ENCODE results near the gene SPSB4.
"Not testable (repeated sequence)": the region's sequence is repeated elsewhere in the genome, so short reads cannot be mapped to it uniquely, and the experiment has no call there.

Gene SPSB4

DNA sequence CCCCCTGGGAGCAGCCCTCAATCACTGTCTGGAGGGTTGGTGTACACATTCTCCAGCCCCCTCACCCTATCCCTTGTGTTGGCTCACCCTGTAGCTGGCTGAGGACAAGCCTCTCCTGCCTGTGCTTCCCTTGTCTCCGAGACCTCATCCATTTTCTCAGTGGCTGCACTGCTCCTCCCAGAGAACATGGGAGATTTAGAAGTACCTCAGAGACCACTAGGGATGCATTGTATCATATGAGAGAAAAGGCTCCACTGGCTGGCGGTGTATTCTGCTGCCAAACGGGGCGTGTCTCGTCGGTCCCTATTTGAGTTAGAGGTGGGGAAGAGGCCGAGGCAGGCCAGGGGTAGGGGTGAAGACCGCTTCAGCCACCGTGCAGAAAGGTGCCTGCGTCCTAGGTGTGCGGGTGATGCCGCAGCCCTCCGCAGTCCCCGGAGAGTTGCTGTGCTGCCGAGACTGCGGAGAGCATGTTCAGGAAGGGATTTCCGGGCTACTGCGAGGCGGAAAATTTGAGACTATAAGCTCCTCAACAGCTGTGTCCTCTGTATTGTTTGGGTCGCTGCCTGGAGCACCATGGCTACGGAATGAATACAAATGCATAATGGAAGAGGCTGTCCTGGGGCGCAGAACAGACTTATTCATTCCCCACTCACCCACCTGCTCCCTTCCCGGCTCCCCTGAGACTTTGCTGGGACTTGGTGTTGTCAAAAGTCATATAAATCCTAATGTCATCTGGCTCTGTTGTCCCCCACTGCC lies 43.8 kb downstream of the SPSB4 start:
- DNase-seq (ENCODE audit: low spot score), result peak; percentile 36

GRCh38 chr3:141095546-141095937 lies 44.4 kb downstream of the SPSB4 start:
- no peak for DNase-seq (ENCODE audit: low spot score)

- DNase-seq (ENCODE audit: low spot score), result no peak
Observed at GRCh38 chr3:141096164-141096563, 45.0 kb downstream of the SPSB4 start.

DNA sequence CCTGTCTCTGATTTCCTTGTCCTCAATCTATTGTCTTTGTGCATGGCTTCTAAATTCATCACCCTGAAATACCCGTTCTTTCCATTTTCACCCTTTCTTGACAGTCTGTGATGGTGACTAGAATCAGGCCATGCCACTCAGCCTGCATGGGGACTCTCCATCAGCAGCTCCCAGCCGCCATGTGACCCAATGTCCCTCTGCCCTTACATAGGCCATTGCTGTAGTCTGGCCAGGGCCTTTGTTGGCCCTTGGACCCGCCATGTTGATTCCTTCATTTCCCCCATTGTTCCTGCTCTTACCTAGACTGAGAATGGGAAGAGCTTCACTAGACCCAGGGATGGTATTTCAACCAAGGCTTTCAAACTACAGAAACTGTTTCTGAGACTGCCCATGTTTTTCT lies 45.8 kb downstream of the SPSB4 start:
- no peak for DNase-seq (ENCODE audit: low spot score)

- DNase-seq (ENCODE audit: low spot score), result no peak
Observed at GRCh38 chr3:141100112-141100511, 49.0 kb downstream of the SPSB4 start.

GRCh38 chr3:141100531-141101320 lies 49.6 kb downstream of the SPSB4 start:
- DNase-seq (ENCODE audit: low spot score), result no peak

DNA sequence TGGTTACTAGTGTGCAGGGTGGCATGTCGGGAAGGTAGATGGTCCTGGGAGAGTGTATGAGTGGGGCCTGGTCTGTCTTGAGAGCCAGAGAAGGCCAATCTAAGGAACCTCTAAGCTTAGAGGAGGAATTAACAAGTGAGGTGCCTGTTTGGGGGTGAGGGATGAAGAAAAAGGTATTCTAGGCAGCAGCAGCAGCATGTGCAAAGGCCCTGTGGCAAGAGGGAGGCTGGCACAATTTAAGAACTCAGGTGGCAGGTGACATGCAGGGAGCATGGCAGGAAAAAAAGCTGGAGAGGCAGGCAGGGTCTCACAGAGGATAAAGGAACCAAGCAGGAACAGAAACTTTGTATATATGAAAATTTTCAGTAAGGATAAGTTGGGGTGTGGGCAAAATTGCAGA lies 51.2 kb downstream of the SPSB4 start:
- no peak for DNase-seq (ENCODE audit: low spot score)

DNA sequence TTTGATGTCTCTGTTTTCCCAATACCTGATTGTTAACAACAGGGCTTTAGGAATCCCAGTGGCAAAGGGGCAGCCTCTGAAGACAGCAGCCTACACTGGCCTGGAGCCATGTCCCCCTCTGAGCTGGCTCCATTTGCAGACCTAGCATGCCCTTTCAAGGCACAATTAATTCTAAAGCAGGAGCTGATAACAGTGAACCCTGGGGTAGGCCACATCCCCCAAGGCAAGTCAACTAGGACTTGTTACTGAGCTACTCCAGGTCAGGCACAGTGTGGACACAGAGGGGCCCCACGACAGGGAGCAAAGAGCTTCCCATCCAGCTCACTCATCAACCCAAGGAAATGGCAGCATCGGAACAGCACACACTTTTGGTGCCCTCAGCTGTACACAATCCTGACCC lies 51.9 kb downstream of the SPSB4 start:
- DNase-seq (ENCODE audit: low spot score), result no peak

- no peak for DNase-seq (ENCODE audit: low spot score)
Observed at GRCh38 chr3:141103503-141103902, 52.4 kb downstream of the SPSB4 start.

- DNase-seq (ENCODE audit: low spot score), result no peak
Observed at GRCh38 chr3:141104151-141104821, 53.1 kb downstream of the SPSB4 start.

- peak; percentile 65 for DNase-seq (ENCODE audit: low spot score)
Observed at GRCh38 chr3:141105828-141106628, 54.9 kb downstream of the SPSB4 start.

- DNase-seq (ENCODE audit: low spot score), result no peak
Observed at GRCh38 chr3:141106842-141107241, 55.7 kb downstream of the SPSB4 start.

- no peak for DNase-seq (ENCODE audit: low spot score)
Observed at GRCh38 chr3:141108039-141108438, 56.9 kb downstream of the SPSB4 start.

GRCh38 chr3:141109751-141110150 lies 58.6 kb downstream of the SPSB4 start:
- no peak for DNase-seq (ENCODE audit: low spot score)

DNA sequence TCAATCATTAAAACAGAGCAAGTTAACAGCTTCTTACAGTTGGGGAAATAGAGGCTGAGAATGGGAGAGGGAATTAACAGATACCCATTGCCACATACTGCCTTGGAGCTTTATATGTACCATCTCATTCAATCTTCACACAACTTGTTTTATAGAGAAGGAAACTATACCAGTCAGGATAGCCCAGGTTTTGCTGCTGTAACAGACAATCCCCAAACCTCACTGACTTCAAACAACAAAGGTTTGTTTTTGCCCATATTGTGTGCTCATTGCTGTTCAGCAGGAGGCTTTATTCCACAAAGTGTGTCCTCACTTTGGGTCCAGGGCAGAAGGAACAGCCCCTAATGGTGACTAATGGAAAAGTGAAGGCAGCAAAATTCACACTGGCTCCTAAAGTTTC lies 59.2 kb downstream of the SPSB4 start:
- no peak for DNase-seq (ENCODE audit: low spot score)

GRCh38 chr3:141111364-141112155 lies 60.4 kb downstream of the SPSB4 start:
- no peak for DNase-seq (ENCODE audit: low spot score)

GRCh38 chr3:141112686-141113297 lies 61.6 kb downstream of the SPSB4 start:
- no peak for DNase-seq (ENCODE audit: low spot score)

- not testable (repeated sequence) for DNase-seq (ENCODE audit: low spot score)
Observed at GRCh38 chr3:141113680-141114079, 62.5 kb downstream of the SPSB4 start.

DNA sequence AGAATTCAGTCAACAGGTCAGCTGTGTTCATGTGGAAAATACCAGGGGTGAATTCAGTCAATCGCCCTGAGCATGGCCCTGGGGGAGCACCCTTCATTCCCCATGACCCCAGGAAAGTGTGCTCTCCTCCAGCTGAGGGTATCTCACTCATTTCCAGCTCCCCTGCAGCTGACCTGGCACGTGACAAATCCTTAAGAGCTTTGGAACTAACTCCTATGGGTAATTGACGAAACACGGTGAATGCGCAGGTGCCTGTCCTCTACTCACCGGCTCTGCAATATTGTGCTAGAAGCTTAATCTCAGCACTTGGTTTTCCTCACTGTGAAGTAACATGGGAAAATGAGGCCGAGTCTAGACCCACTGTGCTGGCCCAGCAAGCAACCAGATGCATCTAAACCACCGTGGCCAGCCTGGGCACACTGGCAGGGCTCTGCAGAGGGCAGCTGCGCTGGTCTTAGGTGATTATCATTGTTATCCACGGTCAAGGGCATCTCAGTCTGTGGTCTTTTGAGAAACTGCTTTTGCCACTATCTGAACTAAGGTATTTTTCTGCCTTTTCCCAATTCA lies 63.1 kb downstream of the SPSB4 start:
- DNase-seq (ENCODE audit: low spot score), result no peak

DNA sequence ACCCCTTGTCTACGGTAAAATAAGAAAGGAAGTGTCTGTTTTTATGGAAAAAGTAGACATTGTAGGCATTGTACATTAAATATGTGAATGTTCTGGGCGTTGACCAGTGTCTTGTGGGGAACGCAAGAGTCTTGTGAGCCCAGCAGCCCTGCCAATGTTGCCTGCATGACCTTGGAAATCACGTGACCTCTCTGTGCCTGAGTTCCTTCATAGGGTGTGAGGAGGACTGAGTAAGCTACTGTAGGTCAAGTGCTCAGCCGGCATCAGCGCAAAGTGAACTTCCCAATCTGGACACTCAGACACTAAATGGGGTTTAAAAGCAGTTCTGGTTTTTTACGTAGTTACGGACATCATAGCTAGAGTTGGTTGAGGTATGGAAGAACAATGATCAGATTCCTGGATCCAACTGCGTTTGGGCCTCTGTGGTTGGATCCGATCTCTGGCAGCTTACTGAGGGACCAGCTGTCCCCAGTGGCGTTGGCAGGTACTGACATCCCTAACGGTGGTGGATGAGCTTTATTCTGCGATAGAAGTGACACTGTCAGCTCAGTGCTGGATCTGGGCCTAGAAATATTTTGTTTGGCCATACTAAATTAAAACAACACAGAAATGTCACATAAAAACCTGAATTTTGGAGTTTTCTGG lies 63.8 kb downstream of the SPSB4 start:
- no peak for DNase-seq (ENCODE audit: low spot score)

All from AG08396 (cell line).